Lung (tissue), 12 donors: ENCODE results near the gene SLC25A52. TPM values are rescaled to one million over a fixed set of nuclear protein-coding genes. Genes with fewer than 3 reads are reported as not detected.

Experiments used
- ATAC-seq: fragments of 200-7000 bp; cut with Tn5 transposase; one replicate; pipeline ENCODE4 v1.9.1; 2020; ENCODE audit warnings: moderate number of reproducible peaks; ENCODE audit not compliant: insufficient read depth, low FRiP score
- DNase-seq, 3 donors: peaks; one replicate each; pipeline ENCODE4 v3.0.0-alpha.2; 2013 to 2017
- H3K27ac ChIP-seq, 2 donors: one replicate each; pipeline ENCODE4 v1.5.1; 2013; ENCODE audit warnings: mild to moderate bottlenecking in 2 of 2, moderate library complexity in 2 of 2, control low read depth in 1 of 2, inconsistent platforms in 1 of 2, low read depth in 1 of 2, low read length in 1 of 2
- H3K27me3 ChIP-seq, 3 donors: one replicate each; pipeline ENCODE4 v1.5.1; 2013; ENCODE audit warnings: low read length in 2 of 3; ENCODE audit not compliant: control insufficient read depth in 3 of 3, insufficient read depth in 3 of 3
- H3K36me3 ChIP-seq, 4 donors: one replicate each; pipeline ENCODE4 v1.5.1; 2013; ENCODE audit warnings: low read length in 4 of 4, mild to moderate bottlenecking in 1 of 4, moderate library complexity in 1 of 4; ENCODE audit not compliant: control insufficient read depth in 4 of 4, insufficient read depth in 4 of 4
- H3K4me1 ChIP-seq, 5 donors: one replicate each; pipeline ENCODE4 v1.5.1; 2013; ENCODE audit warnings: low read length in 5 of 5, mild to moderate bottlenecking in 2 of 5, moderate library complexity in 1 of 5; ENCODE audit not compliant: control insufficient read depth in 5 of 5, insufficient read depth in 5 of 5
- H3K4me3 ChIP-seq: one replicate; pipeline ENCODE4 v1.5.1; 2013; ENCODE audit warnings: mild to moderate bottlenecking, control low read depth, moderate library complexity
- H3K9ac ChIP-seq, 2 donors: one replicate each; pipeline ENCODE4 v1.5.1; 2013; ENCODE audit warnings: low read length in 2 of 2, control low read depth in 1 of 2; ENCODE audit not compliant: insufficient read depth in 1 of 2
- H3K9me3 ChIP-seq, 4 donors: one replicate each; pipeline ENCODE4 v1.5.1; 2013; ENCODE audit warnings: low read length in 3 of 4, mild to moderate bottlenecking in 1 of 4, moderate library complexity in 1 of 4; ENCODE audit not compliant: control insufficient read depth in 4 of 4, insufficient read depth in 3 of 4
- CTCF ChIP-seq: IDR thresholded peaks from 2 replicates; pipeline ENCODE4 v1.5.1; 2012; ENCODE audit warnings: mild to moderate bottlenecking; ENCODE audit errors: control extremely low read depth, extremely low read depth
- WGBS, 2 donors: extraction: QIAGEN DNeasy Blood & Tissue Kit; methylation state at CpG; one replicate each; pipeline ENCODE4 v1.1.7; 2013; 5-methylcytosine and 5-hydroxymethylcytosine counted together
- polyA plus RNA-seq, 2 donors: library from polyadenylated mRNA; stranded (reverse); fragments of 200-250 nt; gene quantifications; one replicate each; pipeline ENCODE4 v1.2.1, GENCODE V29; 2013
- total RNA-seq, 2 donors: library from RNA; depleted of rRNA in 1 of 2; stranded (reverse); fragments of >200 nt in 1 of 2; gene quantifications; one replicate each; pipeline ENCODE4 v1.2.1, GENCODE V29; 2014 to 2021
- donor health status: control.
- donor health status: control.
- donor health status: Bipolar disorder and iron deficiency.
- donor health status: healthy.
- donor health status: DM: yes; HTN: yes; CAD: no.

The SLC25A52 gene
- total and polyA plus RNA-seq, 4 donors, result 0.02 to 0.31 (median 0.21) TPM; not detected in 1

- peaks cover 0 to 12% (median 7%) of the 10 kb centered on the region in 4 donors for H3K9me3 ChIP-seq
- no peaks in the 10 kb centered on the region for H3K4me1 ChIP-seq
- DNase-seq, result no peak
- H3K27ac ChIP-seq, result no peak overlapping the region
- no peak overlapping the region for H3K4me3 ChIP-seq
- ATAC-seq, result no peak
- no peak for TF ChIP-seq CTCF
- H3K27me3 ChIP-seq, result no peaks in the 10 kb centered on the region
- H3K36me3 ChIP-seq, result no peaks in the 10 kb centered on the region
- H3K9ac ChIP-seq, result no peak overlapping the region
Observed at GRCh38 chr18:31778391-31778950, 17.8 kb upstream of the SLC25A52 start.

- DNase-seq, result no peak
- Histone ChIP-seq H3K4me3 (no peak overlapping the region), H3K9ac (no peak overlapping the region), H3K36me3 (no peaks in the 10 kb centered on the region), H3K27me3 (no peaks in the 10 kb centered on the region), H3K4me1 (no peaks in the 10 kb centered on the region), H3K27ac (no peak overlapping the region), H3K9me3 (peaks cover 0 to 12% (median 7%) of the 10 kb centered on the region in 4 donors)
- no peak for ATAC-seq
- no peak for TF ChIP-seq CTCF
- WGBS, 2 donors, result 90 to 93% methylated on average over 9 of the region's 9 CpGs
Observed at GRCh38 chr18:31776093-31776492, 15.4 kb upstream of the SLC25A52 start.

GRCh38 chr18:31774962-31775361, 14.3 kb upstream of the SLC25A52 start:
- DNase-seq, result no peak
- H3K9ac ChIP-seq, result no peak overlapping the region
- peaks cover 0 to 12% (median 7%) of the 10 kb centered on the region in 4 donors for H3K9me3 ChIP-seq
- no peaks in the 10 kb centered on the region for H3K4me1 ChIP-seq
- no peak overlapping the region for H3K27ac ChIP-seq
- WGBS, 2 donors, result 79 to 93% methylated on average over 5 of the region's 5 CpGs
- no peak for TF ChIP-seq CTCF
- no peaks in the 10 kb centered on the region for H3K36me3 ChIP-seq
- H3K27me3 ChIP-seq, result no peaks in the 10 kb centered on the region
- no peak for ATAC-seq
- no peak overlapping the region for H3K4me3 ChIP-seq

GRCh38 chr18:31774477-31774785, 13.8 kb upstream of the SLC25A52 start:
- Histone ChIP-seq H3K36me3 (no peaks in the 10 kb centered on the region), H3K9ac (no peak overlapping the region), H3K27ac (no peak overlapping the region), H3K27me3 (no peaks in the 10 kb centered on the region), H3K4me1 (no peaks in the 10 kb centered on the region), H3K9me3 (peaks cover 0 to 10% (median 5%) of the 10 kb centered on the region in 4 donors), H3K4me3 (no peak overlapping the region)
- 57 to 60% methylated on average over 2 of the region's 2 CpGs for WGBS, 2 donors
- ATAC-seq (no peak), DNase-seq (no peak)
- no peak for TF ChIP-seq CTCF
